ENCODE data around the gene SVOP. TPM values are rescaled to one million over a fixed set of nuclear protein-coding genes. Genes with fewer than 3 reads are reported as not detected.

Gene SVOP
- total RNA-seq, 1 donor from 2014 or later: not detected

- H3K36me3 Mint-ChIP-seq (ENCODE audit: low read depth, unreplicated experiment): no peaks in the 10 kb centered on the region
- H3K4me3 Mint-ChIP-seq (ENCODE audit: unreplicated experiment): no peak overlapping the region
- H3K4me1 Mint-ChIP-seq (ENCODE audit: low read depth, unreplicated experiment): no peaks in the 10 kb centered on the region
- Histone ChIP-seq H3K36me3 (ENCODE audit: insufficient read depth, low read length) (no peaks in the 10 kb centered on the region), H3K27ac (ENCODE audit: low read depth, low read length) (no peak overlapping the region), H4K20me1 (ENCODE audit: insufficient read depth, low read length) (no peaks in the 10 kb centered on the region), H3K27me3 (ENCODE audit: insufficient read depth, low read length) (no peaks in the 10 kb centered on the region), H3K4me3 (ENCODE audit: insufficient read depth, low read depth, low read length) (no peak overlapping the region), H3K9me3 (ENCODE audit: insufficient read depth, low read depth, low read length) (no peaks in the 10 kb centered on the region), H3K79me2 (ENCODE audit: insufficient read depth, low read length) (no peaks in the 10 kb centered on the region), H3K4me2 (ENCODE audit: low read length) (no peak overlapping the region), H2AFZ (ENCODE audit: low read depth, low read length) (no peak overlapping the region), H3K4me1 (ENCODE audit: insufficient read depth, low read length) (no peaks in the 10 kb centered on the region), H3K9ac (ENCODE audit: low read length) (no peak overlapping the region)
- TF ChIP-seq CTCF (IDR thresholded peaks at IDR 0.05; ENCODE audit: insufficient read depth, low read depth, low read length) (peak; percentile 37), EZH2 (IDR thresholded peaks at IDR 0.05; ENCODE audit: insufficient read depth, low read length) (no peak)
- H3K9me3 Mint-ChIP-seq (ENCODE audit: unreplicated experiment): no peaks in the 10 kb centered on the region
- H3K27me3 Mint-ChIP-seq (ENCODE audit: low read depth, unreplicated experiment): peaks cover 7% of the 10 kb centered on the region
- H3K27ac Mint-ChIP-seq (ENCODE audit: unreplicated experiment): no peak overlapping the region
- no peak for DNase-seq (ENCODE audit: low read depth)
- FAIRE-seq: peak; percentile 47
Measured at GRCh38 chr12:108884116-108885012, 136.5 kb downstream of the SVOP start.

GRCh38 chr12:108881953-108882352, 138.9 kb downstream of the SVOP start:
- H3K4me1 Mint-ChIP-seq (ENCODE audit: low read depth, unreplicated experiment): no peaks in the 10 kb centered on the region
- Histone ChIP-seq H3K36me3 (ENCODE audit: insufficient read depth, low read length) (no peaks in the 10 kb centered on the region), H3K9me3 (ENCODE audit: insufficient read depth, low read depth, low read length) (no peaks in the 10 kb centered on the region), H2AFZ (ENCODE audit: low read depth, low read length) (no peak overlapping the region), H3K27ac (ENCODE audit: low read depth, low read length) (no peak overlapping the region), H3K4me2 (ENCODE audit: low read length) (no peak overlapping the region), H3K4me1 (ENCODE audit: insufficient read depth, low read length) (no peaks in the 10 kb centered on the region), H3K79me2 (ENCODE audit: insufficient read depth, low read length) (no peaks in the 10 kb centered on the region), H3K27me3 (ENCODE audit: insufficient read depth, low read length) (no peaks in the 10 kb centered on the region), H3K9ac (ENCODE audit: low read length) (no peak overlapping the region), H3K4me3 (ENCODE audit: insufficient read depth, low read depth, low read length) (no peak overlapping the region), H4K20me1 (ENCODE audit: insufficient read depth, low read length) (no peaks in the 10 kb centered on the region)
- H3K36me3 Mint-ChIP-seq (ENCODE audit: low read depth, unreplicated experiment): no peaks in the 10 kb centered on the region
- no peak overlapping the region for H3K4me3 Mint-ChIP-seq (ENCODE audit: unreplicated experiment)
- H3K27ac Mint-ChIP-seq (ENCODE audit: unreplicated experiment): no peak overlapping the region
- FAIRE-seq (no peak), DNase-seq (ENCODE audit: low read depth) (no peak)
- no peaks in the 10 kb centered on the region for H3K9me3 Mint-ChIP-seq (ENCODE audit: unreplicated experiment)
- peaks cover 3% of the 10 kb centered on the region for H3K27me3 Mint-ChIP-seq (ENCODE audit: low read depth, unreplicated experiment)
- TF ChIP-seq CTCF (IDR thresholded peaks at IDR 0.05; ENCODE audit: insufficient read depth, low read depth, low read length) (no peak), EZH2 (IDR thresholded peaks at IDR 0.05; ENCODE audit: insufficient read depth, low read length) (no peak)

Data from astrocyte (in vitro differentiated cells and primary cell).